NCI-H1417 treated with DMSO at 0.1 percent for 48 hours (cell line): Measurements from ENCODE around the gene OR10D3.
"Not testable (repeated sequence)": the region's sequence is repeated elsewhere in the genome, so short reads cannot be mapped to it uniquely, and the experiment has no call there.

ENCODE experiments used
- DNase-seq: peaks from one replicate; lab custom pipeline; 2025; lab: John Stamatoyannopoulos, UW

Gene OR10D3, protein sequence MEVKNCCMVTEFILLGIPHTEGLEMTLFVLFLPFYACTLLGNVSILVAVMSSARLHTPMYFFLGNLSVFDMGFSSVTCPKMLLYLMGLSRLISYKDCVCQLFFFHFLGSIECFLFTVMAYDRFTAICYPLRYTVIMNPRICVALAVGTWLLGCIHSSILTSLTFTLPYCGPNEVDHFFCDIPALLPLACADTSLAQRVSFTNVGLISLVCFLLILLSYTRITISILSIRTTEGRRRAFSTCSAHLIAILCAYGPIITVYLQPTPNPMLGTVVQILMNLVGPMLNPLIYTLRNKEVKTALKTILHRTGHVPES

DNA sequence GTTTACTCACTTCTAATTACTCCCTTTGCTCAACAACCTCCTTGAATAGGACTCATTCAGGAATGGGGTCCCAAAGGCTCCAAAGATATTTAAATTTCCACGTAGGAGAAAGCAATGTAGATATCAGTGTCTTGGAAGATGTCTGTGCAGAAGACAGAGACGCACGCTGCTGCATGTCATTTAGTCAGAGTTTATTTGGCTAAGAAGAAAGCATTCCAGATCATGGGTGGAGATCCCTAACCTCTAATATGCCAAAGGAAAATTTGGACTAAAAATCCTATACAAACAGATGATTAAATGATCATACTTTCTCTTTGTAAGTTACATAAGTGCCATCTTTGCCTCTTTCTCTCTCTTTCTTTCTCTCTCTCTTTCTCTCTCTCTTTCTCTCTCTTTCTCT, at the start of gene OR10D3:
TSS of gene OR10D3 (plus strand) at position 278 of the 400 bp plus-strand sequence. CDS start 1,925 bp downstream, outside the sequence.
- no peak for DNase-seq

DNA sequence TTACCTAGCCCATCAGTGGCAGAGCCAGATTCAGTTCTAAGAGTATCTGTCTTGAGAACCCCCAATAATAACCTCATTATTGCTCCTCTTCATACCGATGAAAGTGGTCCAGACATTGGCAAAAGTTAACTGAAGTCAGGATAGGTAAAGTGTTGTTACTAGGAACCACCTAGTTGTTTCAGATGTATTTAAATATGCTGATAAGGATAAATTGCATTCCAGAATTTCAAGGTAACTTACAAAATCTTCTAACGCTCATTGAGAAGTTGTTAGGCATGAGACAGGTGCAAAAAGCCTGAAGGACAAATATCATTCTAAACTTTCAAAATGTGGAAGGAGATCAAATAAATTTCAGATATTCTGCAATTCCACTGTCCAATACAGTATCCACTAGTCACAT, 40.1 kb upstream of the OR10D3 start:
- DNase-seq = no peak

DNA sequence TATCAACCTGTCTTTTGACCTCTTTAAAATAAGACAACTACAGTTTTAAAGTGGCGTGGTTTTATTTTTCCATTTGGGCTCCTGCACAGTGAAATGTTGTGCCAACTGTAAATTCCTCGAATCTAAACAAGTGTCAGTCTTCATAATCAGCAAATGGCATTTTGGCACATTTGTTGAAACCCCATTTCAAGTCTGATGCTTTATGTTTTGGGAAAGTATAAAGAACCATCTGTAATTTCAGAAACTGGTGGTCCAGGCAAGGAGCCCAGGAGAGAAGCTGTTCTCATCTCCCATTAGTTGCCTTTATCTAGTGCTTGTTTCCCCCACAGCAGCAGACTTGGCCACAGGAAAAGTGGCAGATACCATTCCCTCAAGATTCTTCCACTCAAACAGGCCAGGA, 35.2 kb upstream of the OR10D3 start:
- DNase-seq = no peak

DNA sequence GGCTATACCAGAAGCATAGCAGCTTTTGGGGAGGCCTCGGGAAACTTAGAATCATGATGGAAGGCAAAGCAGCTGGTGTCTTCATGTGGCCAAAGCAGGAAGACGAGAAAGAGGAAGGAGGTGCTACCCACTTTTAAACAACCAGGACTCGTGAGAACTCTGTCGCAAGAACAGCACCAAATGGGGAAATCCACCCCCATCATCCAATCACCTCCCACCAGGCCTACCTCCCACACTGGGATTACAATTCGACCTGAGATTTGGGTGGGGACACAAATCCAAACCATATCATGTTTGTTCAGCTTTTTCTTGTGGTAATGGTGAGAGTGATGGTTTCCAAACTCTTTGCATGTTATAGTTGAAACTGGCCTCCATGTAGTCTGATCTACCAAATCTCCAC, 32.5 kb upstream of the OR10D3 start:
- no peak for DNase-seq

DNA sequence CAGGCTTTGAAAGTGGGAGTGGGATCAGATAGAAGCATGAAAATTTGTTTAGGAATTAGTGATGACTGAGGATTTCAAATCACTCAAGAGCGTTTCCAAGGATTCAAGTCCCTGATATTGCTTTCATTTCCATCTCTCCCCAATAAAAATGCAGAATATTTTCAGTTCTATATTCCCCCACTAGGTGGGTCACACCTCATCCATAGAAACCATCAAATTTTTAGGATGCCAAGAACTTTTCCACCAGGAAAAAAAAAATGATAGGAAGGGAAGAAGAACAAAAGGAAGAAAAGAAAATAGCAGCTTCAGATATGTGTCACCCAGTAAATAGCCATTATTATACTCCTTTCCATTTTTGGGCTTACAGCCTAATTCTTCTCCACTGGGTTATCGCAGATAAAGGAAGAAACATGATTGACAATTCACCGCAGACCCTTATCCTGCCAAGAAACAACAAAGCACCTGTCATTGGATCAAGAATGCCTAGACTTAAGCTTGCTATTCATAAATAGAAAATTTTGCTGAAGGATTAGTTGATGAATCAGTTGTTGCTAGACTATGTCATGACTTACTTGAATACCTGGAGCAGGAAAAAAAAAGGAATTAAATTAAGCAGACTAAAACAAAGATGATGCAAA, 30.3 kb upstream of the OR10D3 start:
- no peak for DNase-seq

DNA sequence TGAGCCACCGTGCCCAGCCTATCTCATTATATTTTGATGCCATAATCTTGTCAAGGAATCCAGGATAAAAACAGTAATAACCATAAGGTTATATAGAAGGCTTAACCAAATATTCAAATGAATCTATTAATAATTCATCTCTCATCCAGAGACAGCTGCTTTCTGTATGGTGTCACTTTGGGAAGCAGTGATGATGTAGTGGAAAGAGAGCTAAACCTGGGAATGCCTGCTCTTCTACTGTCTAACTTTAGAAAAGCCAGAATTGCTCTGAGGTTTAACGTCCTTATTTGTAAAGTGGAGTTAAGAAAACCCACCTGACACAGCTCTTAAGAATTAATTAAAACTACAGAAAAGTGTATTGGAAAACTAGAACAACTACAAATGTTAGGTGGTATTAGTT, 29.3 kb upstream of the OR10D3 start:
- DNase-seq = no peak

DNA sequence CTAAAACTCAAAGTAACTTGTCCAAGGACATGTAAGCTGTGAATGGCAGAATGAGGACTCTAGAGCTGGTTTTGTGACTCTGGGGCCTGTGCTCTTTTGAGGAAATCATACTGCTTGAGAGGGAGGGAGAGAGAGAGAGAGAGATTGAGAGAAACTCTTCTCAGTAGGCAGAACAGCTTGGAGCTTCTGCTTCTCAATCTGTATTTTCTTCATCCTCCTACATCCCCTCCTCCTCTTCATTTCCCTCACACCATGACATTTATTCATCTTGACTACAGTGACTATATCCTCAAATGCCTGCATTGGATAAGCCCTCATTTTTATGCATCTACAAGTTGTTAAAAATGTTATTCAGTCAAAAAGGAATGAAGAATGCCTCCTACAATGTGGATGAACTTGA, 23.7 kb upstream of the OR10D3 start:
- DNase-seq = no peak

DNA sequence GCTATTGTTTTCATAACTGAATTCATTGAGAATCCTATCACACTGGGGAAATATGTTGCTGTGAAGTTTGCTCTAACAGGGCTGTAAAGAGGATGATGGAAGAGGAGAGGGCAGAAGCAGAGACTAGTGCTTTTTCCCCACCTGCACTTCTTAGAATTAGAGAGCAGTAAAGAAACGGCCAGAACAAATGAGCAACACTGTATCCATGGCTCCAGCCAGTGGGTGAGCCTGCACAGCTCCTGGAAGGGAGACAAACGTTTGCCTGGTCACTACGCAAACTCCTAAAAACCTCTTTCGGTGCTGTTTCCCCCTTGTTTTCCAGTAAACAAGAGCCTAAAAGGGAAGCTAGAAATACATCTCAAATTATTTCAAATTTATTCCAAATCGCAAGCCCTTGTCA, 22.2 kb upstream of the OR10D3 start:
- no peak for DNase-seq

DNA sequence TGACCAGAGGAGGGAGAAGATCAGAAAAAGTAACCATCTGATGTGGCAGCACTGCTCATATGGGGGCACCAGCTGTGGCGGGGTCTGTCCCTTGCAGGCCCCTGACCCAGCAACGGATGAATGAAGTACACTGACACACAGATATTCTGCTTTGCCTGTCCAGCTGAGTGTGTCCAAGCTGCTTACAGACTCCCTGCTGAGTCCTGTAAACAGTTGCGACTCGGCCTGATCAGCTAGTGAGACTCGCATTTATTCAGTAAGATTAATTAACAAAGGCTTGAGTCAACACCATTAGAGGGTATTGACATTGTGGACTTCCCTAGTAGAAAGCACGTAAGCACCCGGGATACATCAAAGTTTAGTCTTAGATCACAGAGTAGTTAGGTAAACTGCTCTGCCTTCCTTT, 15.3 kb upstream of the OR10D3 start:
- DNase-seq = peak; percentile 84

DNA sequence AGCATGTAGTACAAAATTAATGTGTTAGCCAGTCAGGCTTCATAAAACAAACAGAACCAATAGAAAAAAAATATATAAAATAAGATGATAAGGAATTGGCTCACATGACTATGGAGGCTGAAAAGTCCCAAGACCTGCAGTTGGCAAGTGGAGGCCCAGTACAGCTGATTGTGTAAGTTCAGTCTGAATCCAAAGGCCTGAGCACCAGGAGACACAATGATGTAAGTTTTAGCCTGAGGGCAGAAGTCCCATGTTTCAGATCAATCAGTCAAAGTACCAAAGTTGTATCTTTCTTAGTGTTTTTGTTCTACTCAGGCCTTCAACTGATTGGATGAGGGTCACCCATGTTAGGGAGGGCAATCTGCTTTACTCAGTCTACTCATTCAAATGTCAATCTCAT, 14.3 kb upstream of the OR10D3 start:
- no peak for DNase-seq

DNA sequence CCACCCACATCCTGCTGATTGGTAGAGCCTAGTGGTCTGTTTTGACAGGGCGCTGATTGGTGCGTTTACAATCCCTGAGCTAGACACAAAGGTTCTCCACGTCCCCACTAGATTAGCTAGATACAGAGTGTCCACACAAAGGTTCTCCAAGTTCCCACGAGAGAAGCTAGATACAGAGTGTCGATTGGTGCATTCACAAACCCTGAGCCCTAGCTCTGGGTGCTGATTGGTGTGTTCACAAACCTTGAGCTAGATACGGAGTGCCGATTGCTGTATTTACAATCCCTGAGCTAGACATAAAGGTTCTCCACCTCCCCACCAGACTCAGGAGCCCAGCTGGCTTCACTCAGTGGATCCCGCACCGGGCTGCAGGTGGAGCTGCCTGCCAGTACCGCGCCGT, 12.8 kb upstream of the OR10D3 start:
- not testable (repeated sequence) for DNase-seq

DNA sequence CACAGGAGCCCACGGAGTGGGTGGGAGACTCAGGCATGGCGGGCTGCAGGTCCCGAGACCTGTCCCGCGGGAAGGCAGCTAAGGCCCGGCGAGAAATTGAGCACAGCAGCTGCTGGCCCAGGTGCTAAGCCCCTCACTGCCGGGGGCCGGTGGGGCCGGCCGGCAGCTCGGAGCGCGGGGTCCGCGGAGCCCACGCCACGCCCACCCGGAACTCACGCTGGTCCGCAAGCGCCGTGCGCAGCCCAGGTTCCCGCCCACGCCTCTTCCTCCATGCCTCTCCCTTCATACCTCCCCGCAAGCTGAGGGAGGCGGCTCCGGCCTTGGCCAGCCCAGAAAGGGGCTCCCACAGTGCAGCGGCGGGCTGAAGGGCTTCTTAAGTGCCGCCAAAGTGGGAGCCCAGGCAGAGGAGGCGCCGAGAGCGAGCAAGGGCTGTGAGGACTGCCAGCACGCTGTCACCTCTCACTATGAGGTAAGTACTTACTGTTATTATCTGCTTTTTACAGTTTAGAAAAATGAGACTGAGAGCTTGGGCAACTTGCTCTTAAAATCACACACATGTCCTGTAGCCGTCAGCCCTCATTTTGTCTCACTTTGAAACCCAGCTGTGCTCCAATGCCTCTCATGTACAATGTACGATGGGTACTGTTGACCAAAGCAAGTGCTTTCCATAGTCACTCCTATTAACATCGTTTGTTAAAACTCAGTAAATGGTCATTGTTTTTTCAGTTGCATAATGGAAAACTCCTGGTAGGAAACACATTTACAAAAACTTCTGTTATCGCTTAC, 12.2 kb upstream of the OR10D3 start:
- no peak for DNase-seq

DNA sequence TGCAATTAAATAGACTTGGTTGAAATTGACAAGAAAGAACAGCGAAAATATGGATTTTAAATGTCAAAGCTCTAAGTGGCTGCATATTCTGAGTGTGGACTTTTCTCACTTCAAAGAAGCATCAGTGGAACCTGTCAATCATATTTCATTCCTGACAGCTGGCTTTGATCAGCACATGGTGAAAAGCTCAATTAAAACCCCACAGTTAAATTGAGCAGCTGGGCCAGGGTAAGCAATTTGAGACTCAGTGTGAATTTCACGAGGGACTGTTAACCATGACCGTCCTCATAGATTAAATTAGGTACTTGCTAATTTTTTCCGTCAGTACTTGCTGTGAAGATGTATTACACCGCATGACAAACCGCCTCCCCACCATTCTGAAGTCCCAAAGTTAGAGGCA, 11.0 kb upstream of the OR10D3 start:
- peak; percentile 44 for DNase-seq

DNA sequence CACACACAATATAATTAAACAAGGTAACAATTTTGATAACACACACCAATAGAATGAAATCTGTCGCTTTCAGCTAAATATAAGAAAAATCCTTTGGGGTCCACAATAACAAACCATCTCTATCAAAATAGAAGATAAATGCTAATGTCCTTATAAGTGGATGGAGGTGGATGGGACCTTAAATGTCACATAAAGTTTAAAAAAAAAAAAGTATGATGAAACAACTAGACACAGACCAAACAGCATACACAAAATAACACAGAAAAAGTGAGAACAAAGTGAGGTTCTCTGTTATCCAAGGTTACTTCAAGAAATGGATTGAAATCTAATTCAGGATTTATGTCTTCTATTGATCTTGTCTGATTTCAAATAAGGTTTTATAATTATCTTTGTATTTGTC, 10.5 kb upstream of the OR10D3 start:
- DNase-seq = no peak

DNA sequence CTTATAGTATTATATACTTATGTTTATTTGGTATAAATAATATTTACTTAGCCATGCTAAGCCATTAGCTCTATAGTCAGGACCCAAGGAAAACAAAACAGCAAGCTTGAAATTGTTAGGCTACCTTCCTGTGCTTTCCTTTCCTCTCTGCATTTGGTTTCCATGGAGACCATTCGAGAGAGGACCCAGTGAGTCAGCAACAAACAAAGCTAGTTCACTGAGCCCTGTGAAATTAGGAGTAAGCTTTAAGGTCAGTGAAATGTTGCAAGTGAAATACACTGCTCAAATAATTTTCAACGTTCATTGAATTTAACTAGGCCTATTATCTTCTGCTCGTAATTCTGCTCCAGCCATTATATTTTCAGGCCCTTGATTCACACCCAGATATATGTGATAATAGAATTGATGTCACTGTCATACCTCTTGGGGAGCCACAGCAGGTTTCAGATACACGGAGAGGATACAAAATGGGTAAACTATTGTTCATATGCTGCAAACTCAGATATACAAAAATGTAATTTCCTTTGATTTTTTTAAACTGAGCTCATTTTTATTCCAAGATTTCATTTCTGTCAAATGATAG, 9.1 kb upstream of the OR10D3 start:
- DNase-seq = peak; percentile 86

DNA sequence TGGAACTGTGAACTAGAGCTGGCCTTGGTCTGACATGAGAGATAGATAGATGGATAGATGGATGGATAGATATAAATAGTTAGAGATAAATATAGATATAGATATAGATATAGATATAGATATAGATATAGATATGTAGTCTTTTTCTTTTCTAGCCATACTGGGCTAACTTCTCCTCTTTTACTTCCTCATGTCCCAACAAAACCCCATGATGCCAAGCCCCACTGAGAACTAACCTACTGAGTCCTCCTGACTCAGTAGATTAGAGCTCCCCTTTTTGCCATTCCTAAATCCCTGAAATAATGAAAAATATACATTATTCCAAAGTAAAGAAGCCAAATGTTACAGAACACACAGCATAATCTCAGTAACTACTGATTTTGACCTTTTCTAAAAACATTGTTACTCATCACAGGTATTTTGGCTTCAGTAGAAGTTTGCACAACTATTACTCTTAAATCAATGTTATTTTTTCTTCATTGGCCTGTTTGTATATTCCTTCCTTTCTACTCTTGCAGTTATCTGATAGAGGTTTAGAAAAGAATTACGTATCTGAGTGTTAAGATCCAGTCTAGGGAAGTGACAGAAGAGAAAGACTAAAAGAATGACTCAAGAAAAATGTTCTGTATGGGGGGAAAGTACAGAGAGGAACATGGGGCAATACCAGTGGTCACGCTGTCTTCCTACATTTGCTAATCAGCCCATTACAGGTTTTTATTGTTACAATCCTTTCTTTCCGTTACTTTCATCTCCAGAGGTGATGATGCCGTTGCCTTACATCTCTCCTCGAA, 6.0 kb upstream of the OR10D3 start:
- DNase-seq = no peak

DNA sequence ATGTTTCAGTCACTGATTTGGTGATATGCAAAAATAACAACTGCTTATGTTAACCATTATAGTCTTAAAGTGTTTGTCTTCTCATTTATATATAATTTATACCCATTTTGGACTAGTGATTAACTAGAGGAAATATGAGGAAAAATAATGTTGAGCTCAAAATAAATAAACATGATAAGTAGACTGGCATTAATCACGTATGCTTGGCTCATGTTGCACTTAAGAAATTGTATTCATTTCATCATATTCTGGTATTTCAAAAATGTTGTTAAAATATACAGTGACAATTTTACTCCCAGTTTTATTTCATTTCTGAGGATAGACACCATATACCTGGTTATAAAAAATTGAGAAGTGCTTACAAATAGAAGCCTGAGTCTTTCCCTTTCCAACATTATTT, 3.8 kb upstream of the OR10D3 start:
- no peak for DNase-seq

DNA sequence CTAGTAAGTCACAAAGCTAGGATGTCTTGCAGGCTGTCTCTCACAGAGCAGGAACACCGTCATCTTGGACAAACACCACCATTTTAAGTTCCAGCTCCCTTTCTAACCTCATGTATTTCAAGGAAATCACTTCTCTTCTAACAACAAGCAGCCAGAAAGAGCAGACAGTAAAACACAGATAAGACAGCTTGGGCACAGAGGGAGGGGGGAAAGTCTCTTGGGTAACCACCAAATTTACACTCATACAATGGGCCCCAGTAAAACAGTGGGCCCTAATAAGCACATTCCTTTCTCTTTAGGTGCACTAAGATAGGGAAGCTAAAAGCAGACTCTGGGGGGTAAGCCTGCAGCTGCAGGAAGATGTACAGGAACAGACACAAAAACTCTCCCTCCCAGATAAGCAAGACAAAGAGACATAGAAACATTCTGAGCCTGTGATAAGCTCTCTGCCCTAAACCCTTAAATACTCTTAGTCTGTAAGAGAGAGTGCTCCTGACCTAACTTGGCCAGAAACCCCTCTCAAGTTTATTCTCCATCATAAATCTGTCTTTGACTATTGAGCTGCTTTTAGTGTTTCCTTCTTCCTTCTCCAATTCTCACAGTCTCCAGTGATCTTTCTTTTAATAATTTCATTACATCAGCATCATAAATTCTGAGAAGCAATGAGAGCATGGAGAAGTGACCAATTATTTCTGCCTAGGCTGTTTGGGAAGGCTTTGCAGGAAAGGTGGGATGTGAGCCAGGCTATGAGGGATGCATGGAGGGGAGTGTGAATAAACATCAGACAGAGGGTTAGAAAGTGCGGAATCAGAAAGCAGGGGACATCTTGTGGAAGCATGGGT, 7.4 kb downstream of the OR10D3 start:
- DNase-seq = no peak

DNA sequence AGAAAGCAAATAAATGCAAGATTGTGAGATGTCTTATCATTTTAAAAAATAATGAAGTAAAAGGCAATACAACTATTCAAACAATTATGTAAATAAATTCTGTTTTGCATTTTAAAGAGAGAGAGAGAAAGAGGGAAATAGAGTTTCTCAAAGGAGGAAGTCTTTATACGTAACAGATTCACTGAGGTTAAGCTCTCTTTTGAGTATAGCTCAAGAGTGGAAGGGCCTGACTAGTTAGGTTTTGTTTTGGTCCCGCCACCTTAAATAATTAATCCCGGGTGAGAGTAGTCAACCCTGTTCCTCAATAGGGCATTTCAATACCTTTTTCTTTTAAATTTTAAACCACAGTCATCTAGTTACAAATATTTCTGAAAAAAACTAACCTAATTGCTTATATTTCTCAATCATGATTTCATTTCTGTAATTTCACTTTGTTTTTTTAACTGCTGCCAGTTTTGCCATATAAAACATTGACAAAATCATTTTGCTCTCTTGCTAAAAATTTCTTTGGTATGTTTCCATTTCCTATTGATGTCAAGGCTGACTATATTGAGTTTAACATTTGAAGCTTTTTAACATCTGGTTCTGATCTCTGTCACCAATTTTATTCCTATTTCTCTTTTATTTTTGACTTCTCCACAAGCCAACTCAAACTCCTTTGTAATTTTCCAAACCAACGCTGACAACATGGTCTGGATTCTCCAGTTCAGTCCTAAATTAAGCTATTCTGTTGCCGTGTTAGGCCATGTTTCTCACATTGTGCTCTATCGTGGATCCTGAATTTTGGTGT, 10.3 kb downstream of the OR10D3 start:
- DNase-seq = no peak
